Activated T-helper 1 cell treated with anti-CD3 and anti-CD28 coated beads, Interleukin-12 subunit alpha, Interleukin-12 subunit beta, Interleukin-2, Interleukin-4 antibody, amounts not matched to agents 30 ng/mL and 10 ng/mL and 1 ng/mL, durations not matched to agents 14 hours and 24 hours and 36 hours (primary cell): ENCODE measurements around the gene ARMH3. TPM values are rescaled to one million over a fixed set of nuclear protein-coding genes. Genes with fewer than 3 reads are reported as not detected.

Experiments
- DNase-seq: peaks from one replicate; pipeline ENCODE4 v3.0.0; 2021; ENCODE audit warnings: low spot score
- H3K27ac Mint-ChIP-seq: one replicate; pipeline ENCODE4 v1.8.0; 2021; ENCODE audit warnings: mild to moderate bottlenecking, mixed read lengths
- H3K27me3 Mint-ChIP-seq: one replicate; pipeline ENCODE4 v1.8.0; 2022; ENCODE audit warnings: mild to moderate bottlenecking, moderate library complexity, mixed read lengths; ENCODE audit not compliant: insufficient read depth
- H3K36me3 Mint-ChIP-seq: one replicate; pipeline ENCODE4 v1.8.0; 2021; ENCODE audit warnings: low read depth, mixed read lengths
- H3K4me1 Mint-ChIP-seq: one replicate; pipeline ENCODE4 v1.8.0; 2021; ENCODE audit warnings: low read depth, mixed read lengths
- H3K4me3 Mint-ChIP-seq: one replicate; pipeline ENCODE4 v1.8.0; 2021; ENCODE audit warnings: mild to moderate bottlenecking, moderate library complexity, mixed read lengths
- H3K9me3 Mint-ChIP-seq: one replicate; pipeline ENCODE4 v1.8.0; 2021; ENCODE audit warnings: mixed read lengths
- intact Hi-C: fragments of 100-400 bp; cut with micrococcal nuclease; formaldehyde crosslinking; loops from one replicate; pipeline ENCODE4 v1.15.1; 2024
- total RNA-seq: library from RNA; stranded (reverse); gene quantifications from 2 replicates; pipeline ENCODE4 v1.2.3, GENCODE V29; 2022

ARMH3 gene
- total RNA-seq, 1 donor from 2014 or later: 21.5 TPM

DNA sequence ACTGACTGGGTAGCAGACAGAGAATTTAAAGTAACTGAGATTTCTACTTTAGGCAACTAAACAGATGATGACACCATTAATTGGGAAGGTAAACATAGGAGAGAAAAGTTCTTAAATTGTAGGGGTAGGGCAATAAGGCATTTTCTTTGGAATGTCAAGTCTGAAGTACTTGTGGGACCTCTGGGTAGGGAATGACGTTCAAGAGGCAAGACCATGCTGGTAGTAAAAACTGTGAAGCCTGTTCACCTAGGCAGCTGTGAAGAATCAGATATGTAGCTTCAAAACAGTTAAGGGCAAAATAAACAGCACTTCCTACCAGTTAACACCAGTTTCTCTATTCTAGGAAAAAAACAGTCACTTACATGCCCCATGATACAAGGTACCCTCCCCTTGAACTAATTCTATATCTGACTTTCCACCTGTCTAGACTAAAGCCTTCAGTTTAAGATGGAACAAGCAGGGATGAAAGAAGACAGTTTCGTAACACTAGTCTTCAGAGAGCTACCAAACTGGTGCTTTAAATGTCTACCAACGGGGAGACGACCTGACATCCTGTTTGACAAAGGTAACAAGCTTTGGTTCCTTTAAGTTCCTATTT, 149.3 kb downstream of the ARMH3 start:
- Mint-ChIP-seq H3K36me3 (peaks cover 9% of the 10 kb centered on the region), H3K4me3 (no peak overlapping the region), H3K9me3 (no peaks in the 10 kb centered on the region)

DNA sequence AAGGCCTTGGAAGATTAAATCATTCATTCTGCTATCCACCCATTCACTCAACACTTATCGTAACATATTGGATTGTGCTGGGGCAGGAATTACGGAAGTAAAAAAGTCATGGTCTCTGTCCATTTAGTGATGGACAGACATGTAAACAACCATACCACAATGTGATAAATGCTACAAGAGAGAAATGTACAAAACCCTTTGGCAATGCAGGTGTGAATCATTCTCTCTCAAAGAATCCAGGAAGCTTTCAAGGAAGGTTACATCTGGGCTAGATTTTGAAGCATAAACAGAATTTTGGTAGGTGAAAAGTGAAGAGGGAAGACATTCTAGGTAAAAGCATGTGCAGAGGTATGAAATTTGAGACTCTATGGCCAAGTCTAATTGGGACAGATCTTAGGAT, 150.7 kb downstream of the ARMH3 start:
- no peaks in the 10 kb centered on the region for H3K27me3 Mint-ChIP-seq
- H3K9me3 Mint-ChIP-seq: no peaks in the 10 kb centered on the region
- no peak for DNase-seq
- H3K27ac Mint-ChIP-seq: no peak overlapping the region
- peaks cover 10% of the 10 kb centered on the region for H3K36me3 Mint-ChIP-seq
- intact Hi-C loops: no loop called here
- H3K4me3 Mint-ChIP-seq: no peak overlapping the region
- H3K4me1 Mint-ChIP-seq: peaks cover 26% of the 10 kb centered on the region

More for the DNA sequence above, 149.3 kb downstream of the ARMH3 start:
- Mint-ChIP-seq H3K4me1 (peaks cover 26% of the 10 kb centered on the region), H3K27me3 (no peaks in the 10 kb centered on the region), H3K27ac (peak overlapping the region; percentile 13)
- intact Hi-C loops: no loop called here
- no peak for DNase-seq

DNA sequence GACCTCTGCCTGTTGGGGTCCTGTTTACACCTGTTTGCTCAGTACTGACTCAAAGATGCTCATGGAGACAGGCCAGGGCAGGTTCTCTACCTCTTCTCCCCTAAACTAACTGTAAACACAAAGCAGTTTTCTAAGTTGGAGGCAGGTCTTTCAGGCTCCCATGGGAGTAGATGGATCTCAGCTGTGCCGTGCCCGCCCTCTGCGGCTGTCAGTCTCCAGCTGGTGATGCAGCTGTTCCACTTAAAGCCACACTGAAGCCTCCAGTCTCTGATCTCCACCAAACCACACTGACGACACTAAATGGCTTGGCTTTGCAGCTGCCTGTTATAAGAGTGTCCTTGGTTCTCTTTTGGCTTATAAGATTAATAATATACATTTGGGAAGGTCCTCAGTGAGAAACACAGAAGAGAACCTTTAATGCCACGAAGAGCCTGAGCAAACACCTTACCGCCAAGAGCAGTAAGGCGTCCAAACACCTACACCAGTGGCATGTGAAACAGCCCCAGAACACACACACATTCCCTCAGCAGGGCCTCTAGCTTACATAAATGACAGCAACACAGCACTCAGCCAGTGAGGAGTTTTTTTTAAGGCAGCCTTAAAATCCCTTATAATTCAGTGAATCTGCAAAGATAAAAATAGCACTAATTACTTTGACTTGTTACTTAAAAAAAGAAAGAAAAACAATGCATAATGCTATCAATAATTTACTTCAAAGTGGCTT, 152.0 kb downstream of the ARMH3 start:
- peaks cover 26% of the 10 kb centered on the region for H3K4me1 Mint-ChIP-seq
- no peaks in the 10 kb centered on the region for H3K9me3 Mint-ChIP-seq
- no peaks in the 10 kb centered on the region for H3K27me3 Mint-ChIP-seq
- H3K4me3 Mint-ChIP-seq: no peak overlapping the region
- no peak overlapping the region for H3K27ac Mint-ChIP-seq
- H3K36me3 Mint-ChIP-seq: peaks cover 7% of the 10 kb centered on the region
- intact Hi-C loops: no loop called here
- no peak for DNase-seq

DNA sequence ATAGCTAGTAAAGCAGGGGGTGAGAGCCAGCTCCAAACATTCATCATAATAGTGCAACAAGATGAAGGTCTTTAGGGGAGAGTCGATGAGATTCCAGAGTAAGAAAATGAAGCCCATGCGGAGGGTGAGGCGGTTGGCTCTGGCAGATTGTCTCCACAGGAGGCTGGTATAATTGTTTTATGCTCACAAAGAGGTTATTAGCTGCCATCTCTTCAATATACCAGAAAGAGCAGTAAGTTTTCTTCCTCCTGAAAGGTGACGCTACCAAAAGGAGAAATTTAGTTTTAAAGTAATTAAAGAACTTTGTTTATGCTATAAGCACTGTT, 153.2 kb downstream of the ARMH3 start:
- H3K27me3 Mint-ChIP-seq: no peaks in the 10 kb centered on the region
- H3K27ac Mint-ChIP-seq: no peak overlapping the region
- H3K4me1 Mint-ChIP-seq: peaks cover 26% of the 10 kb centered on the region
- DNase-seq: no peak
- H3K4me3 Mint-ChIP-seq: no peak overlapping the region
- H3K9me3 Mint-ChIP-seq: no peaks in the 10 kb centered on the region
- intact Hi-C loops: no loop called here
- H3K36me3 Mint-ChIP-seq: peaks cover 7% of the 10 kb centered on the region

DNA sequence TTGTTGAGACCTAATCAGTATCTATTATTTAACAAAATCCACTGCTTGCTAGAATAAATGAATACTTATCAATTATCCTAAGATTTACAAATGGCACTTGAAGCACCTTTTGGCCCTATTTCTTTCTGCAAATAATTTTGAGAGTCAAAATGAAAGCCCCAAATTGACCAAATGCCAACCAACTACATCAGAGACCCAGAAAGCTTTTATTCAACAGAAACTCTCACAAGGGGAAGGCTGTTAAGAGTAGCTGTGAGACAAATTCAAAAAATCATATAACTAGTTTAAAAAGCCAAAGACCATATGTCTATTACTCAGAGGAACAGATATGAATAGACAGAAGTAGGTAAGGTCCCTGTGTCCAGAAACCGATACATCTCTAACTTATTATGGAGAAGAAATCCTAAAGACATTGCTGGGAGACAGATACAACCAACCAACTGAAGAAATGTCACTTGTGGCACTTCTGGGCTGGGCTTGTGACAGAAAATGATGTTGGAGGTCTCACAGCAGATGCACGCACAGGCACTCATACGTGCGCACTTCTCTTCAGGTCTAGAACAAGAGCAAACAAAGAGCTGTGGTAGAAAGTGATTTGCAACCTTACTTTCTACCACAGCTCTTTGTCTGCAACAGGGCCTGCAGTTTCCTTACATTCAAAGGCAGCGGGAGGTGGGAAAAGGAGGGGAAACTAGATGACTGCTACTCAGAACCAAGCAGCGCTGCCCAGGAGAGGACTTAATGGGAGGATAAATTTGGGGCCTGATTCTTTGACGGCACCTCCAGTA, 153.7 kb downstream of the ARMH3 start:
- no peak overlapping the region for H3K4me3 Mint-ChIP-seq
- no peaks in the 10 kb centered on the region for H3K9me3 Mint-ChIP-seq
- H3K27ac Mint-ChIP-seq: no peak overlapping the region
- intact Hi-C loops: no loop called here
- no peak for DNase-seq
- H3K4me1 Mint-ChIP-seq: peaks cover 26% of the 10 kb centered on the region
- H3K36me3 Mint-ChIP-seq: peaks cover 7% of the 10 kb centered on the region
- no peaks in the 10 kb centered on the region for H3K27me3 Mint-ChIP-seq

DNA sequence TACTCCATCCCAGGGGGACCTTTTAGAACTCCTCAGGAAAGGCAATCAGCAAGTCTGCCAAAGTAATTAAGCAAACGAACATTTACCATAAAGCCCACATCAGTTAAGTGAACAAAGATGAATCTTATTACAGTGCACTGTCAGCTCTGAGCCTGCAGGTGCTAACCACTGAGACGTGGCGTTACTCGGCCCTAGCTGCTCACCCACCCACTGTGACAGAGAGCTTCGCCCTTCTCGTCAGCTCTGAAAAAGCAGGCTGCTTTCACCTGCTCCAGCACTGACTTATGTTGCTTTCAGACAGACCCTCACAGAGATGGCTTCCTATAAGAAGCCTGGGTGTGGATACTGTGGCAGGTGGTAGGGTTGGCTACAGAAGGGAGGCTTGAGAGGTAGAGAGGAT, 154.6 kb downstream of the ARMH3 start:
- Mint-ChIP-seq H3K9me3 (no peaks in the 10 kb centered on the region), H3K4me3 (no peak overlapping the region), H3K36me3 (peaks cover 7% of the 10 kb centered on the region), H3K27me3 (no peaks in the 10 kb centered on the region), H3K4me1 (peaks cover 19% of the 10 kb centered on the region), H3K27ac (no peak overlapping the region)
- intact Hi-C loops: no loop called here
- no peak for DNase-seq

DNA sequence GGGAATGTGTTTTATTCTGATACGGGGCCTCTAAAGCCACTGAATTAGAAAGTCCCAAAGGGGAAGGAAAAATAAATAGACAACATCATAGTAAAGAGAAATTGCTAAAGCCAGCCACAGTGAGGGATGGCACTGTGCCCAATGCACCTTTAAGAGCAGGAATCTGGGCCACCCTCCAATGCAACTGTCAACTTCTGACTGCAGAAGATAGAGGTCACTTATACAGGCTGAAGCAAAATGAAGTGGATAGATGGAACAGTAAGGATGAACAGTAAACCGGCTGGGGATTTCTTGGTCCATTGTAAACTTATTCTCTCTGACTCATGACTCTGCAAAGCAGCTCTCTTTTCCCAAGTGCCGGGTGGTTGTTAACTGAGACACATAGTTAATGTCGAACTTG, 158.3 kb downstream of the ARMH3 start:
- Mint-ChIP-seq H3K27ac (no peak overlapping the region), H3K27me3 (no peaks in the 10 kb centered on the region), H3K9me3 (no peaks in the 10 kb centered on the region), H3K4me1 (no peaks in the 10 kb centered on the region), H3K36me3 (peaks cover 1% of the 10 kb centered on the region), H3K4me3 (no peak overlapping the region)
- DNase-seq: no peak
- intact Hi-C loops: no loop called here

DNA sequence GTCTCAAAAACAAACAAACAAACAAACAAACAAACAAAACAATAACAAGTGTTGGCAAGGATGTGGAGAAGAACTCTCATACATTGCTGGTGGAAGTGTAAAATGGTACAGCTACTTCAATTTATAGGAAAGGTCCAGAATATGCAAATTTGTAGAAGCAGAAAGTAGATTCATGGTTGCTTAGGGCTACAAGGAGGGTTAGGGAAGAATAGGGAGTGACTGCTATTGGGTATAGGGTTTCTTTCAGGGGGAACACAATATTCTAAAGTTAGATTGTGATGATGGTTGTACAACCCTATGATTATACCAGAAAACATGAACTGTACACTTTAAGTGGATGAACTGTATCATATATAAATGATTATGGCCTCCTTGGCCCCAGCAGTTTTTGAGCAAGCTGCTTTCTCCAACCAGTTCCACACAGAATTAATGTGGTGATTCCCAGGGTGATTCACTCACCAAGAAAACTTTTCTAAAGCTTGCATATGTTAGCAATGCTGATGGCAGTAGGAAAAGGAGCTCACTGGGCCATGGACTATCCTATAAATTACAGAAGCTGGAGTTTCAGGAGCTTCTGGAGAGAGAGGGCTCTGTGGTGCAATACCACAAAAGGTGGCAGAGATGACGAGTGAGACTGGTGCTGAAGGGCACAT, 159.6 kb downstream of the ARMH3 start:
- Mint-ChIP-seq H3K9me3 (no peaks in the 10 kb centered on the region), H3K36me3 (peaks cover 1% of the 10 kb centered on the region), H3K4me3 (no peak overlapping the region), H3K27ac (no peak overlapping the region), H3K27me3 (no peaks in the 10 kb centered on the region), H3K4me1 (no peaks in the 10 kb centered on the region)
- intact Hi-C loops: no loop called here
- DNase-seq: no peak

DNA sequence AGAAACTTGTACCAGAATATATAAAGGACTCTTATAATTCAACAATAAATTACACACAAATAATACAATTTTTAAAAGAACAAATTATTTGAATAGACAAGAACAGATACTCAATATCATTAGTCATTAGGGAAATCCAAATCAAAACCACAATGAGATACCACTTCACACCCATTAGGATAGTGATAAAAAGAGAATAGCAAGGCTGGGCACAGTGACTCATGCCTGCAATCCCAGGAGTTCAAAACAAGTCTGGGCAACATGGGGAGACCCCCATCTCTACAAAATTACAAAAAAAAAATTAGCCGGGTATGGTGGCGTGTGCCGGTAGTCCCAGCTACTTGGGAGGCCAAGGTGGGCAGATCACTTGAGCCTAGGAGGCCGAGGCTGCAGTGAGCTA, 160.2 kb downstream of the ARMH3 start:
- H3K4me1 Mint-ChIP-seq: no peaks in the 10 kb centered on the region

DNA sequence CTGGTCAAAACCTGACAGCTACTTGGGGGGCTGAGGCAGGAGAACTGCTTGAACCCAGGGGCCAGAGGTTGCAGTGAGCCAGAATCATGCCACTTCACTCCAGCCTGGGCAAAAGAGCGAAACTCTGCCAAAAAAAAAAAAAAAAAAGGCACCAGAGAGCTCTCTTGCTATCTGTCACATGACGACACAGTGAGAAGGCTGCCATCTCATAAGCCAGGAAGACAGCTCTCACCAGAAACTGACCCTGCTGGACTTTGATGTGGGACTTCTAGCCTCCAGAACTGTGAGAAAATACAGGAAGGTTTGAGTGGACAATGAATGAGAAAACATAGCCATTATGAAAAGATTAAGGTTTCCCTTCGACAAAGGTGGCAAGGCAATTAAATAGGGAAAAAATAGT, 161.2 kb downstream of the ARMH3 start:
- no peak overlapping the region for H3K27ac Mint-ChIP-seq
- DNase-seq: no peak
- peaks cover 3% of the 10 kb centered on the region for H3K4me1 Mint-ChIP-seq
- intact Hi-C loops: no loop called here
- no peak overlapping the region for H3K4me3 Mint-ChIP-seq
- no peaks in the 10 kb centered on the region for H3K36me3 Mint-ChIP-seq
- no peaks in the 10 kb centered on the region for H3K27me3 Mint-ChIP-seq
- H3K9me3 Mint-ChIP-seq: no peaks in the 10 kb centered on the region

More for the DNA sequence above, 160.2 kb downstream of the ARMH3 start:
- Mint-ChIP-seq H3K27me3 (no peaks in the 10 kb centered on the region), H3K4me3 (no peak overlapping the region), H3K27ac (no peak overlapping the region), H3K36me3 (no peaks in the 10 kb centered on the region), H3K9me3 (no peaks in the 10 kb centered on the region)
- intact Hi-C loops: no loop called here
- no peak for DNase-seq

DNA sequence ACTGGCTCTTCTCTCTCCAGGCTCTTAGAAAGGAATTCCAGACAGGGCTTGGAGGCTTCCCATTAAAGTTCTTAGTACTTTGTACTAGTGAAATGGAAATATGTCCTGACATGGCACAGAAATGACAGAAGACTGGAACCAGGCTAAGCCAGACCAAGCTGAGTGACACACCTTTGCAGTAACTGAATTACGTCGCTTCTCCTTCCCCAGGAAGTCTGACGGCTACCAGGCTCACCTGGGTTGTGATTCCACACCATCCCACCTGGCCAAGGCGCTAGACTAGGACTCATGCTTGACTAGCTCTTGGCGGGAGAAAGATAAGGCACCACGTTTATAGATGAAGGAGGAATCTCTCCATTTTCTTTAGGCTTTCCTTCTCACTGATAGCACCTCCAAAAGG, 161.7 kb downstream of the ARMH3 start:
- peaks cover 7% of the 10 kb centered on the region for H3K4me1 Mint-ChIP-seq
- H3K27me3 Mint-ChIP-seq: no peaks in the 10 kb centered on the region
- no peak for DNase-seq
- no peaks in the 10 kb centered on the region for H3K36me3 Mint-ChIP-seq
- H3K27ac Mint-ChIP-seq: no peak overlapping the region
- intact Hi-C loops: no loop called here
- no peaks in the 10 kb centered on the region for H3K9me3 Mint-ChIP-seq
- no peak overlapping the region for H3K4me3 Mint-ChIP-seq

DNA sequence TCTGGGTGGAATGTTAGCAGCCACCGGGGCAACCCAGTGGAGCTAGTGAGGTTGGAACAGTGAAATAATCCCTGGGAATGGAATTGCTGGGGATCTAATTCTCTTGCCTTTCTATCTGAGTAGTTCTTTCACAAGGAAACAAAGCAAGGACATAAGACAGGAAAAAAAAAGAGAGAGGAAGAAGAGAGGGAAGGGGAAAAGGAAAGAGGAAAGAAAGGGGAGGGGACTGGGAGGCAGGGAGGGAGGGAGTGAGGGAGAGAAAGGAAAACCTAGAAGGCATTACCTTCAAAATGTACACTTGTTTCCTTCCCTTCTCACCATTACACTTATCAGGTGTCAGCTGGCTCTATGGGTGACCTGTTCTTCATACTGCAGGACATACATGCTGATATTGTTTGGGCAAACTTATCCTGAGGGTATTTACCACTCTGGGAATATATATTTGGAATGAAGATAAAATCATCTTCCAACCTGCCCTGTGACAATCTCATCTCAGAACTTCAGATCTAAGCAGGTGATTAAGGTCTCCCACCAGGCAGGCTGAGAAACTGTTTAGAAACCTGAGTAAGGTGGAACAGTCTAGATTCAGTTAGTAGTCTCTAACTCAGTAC, 162.4 kb downstream of the ARMH3 start:
- no peaks in the 10 kb centered on the region for H3K9me3 Mint-ChIP-seq
- intact Hi-C loops: no loop called here
- no peaks in the 10 kb centered on the region for H3K27me3 Mint-ChIP-seq
- H3K27ac Mint-ChIP-seq: no peak overlapping the region
- no peak overlapping the region for H3K4me3 Mint-ChIP-seq
- no peaks in the 10 kb centered on the region for H3K36me3 Mint-ChIP-seq
- DNase-seq: no peak
- peaks cover 9% of the 10 kb centered on the region for H3K4me1 Mint-ChIP-seq
